Measurements from ENCODE around the gene ANO9. TPM values are rescaled to one million over a fixed set of nuclear protein-coding genes. Genes with fewer than 3 reads are reported as not detected.
"Not testable (repeated sequence)": the region's sequence is repeated elsewhere in the genome, so short reads cannot be mapped to it uniquely, and the experiment has no call there.

Gene ANO9
- total RNA-seq, 1 donor from 2014 or later, result 0.83 TPM

DNA sequence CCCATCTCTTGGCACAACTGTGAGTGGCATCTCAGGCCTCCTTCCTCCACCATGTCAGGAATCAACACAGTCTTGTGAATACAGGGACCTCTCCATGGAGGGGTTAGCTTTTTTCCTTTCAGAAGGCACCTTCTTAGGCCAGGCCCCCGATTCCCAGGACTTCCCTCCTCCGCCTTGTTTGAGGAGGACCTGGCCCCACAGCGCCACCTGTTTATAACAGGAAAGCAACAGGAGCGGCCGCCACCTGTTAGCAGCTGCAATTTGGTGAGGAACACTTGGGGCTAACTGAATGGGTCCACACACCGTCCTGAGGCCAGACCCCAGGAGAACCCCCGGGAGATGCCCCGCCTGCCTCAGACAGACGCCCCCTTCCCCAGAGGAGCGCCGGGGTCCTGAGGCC, 51.6 kb downstream of the ANO9 start:
- no peak for DNase-seq (ENCODE audit: low spot score)
- no peak for ATAC-seq

DNA sequence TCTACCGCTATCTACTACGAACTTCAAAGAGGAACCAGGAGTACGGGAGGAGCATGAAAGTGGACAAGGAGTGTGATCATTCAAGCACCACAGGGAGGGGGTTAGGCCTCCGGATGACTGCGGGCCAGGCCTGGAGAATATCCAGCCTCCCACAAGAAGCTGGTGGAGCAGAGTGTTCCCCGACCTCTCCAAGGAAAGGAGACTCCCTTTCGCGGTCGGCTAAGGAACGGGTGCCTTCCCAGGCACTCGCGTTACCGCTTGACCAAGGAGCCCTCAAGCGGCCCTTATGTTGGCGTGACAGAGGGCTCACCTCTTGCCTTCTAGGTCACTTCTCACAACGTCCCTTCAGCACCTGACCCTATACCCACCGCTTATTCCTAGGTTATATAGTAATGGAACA, 52.4 kb downstream of the ANO9 start:
- DNase-seq (ENCODE audit: low spot score); ATAC-seq: not testable (repeated sequence)

DNA sequence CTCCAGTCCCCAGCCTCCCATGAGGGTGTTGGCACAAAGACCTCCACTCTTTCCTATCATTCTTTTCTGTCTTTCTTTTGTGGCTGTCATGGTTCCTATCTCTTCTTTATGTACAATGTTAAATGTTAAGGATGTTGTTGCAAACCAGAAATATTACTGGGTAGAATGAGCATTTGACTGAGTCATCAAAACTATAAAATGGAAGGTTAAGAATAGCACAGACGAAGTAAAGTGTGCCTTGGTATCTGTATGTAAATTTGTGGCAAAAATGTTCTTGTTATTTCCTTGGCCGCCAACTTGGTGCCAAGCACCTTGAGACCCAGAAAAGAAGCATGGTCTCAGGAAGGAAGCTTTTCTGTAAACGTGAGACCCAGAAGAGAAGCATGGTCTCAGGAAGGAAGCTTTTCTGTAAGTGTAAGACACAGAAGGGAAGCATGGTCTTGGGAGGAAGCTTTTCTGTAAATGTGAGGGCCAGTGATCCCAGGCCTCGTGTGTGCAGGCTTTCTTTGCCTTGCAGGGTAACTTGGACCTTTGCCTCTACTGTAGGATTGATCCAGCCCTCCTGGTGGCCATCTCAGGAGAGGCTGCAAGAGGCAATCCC, 54.5 kb downstream of the ANO9 start:
- no peak for DNase-seq (ENCODE audit: low spot score)

DNA sequence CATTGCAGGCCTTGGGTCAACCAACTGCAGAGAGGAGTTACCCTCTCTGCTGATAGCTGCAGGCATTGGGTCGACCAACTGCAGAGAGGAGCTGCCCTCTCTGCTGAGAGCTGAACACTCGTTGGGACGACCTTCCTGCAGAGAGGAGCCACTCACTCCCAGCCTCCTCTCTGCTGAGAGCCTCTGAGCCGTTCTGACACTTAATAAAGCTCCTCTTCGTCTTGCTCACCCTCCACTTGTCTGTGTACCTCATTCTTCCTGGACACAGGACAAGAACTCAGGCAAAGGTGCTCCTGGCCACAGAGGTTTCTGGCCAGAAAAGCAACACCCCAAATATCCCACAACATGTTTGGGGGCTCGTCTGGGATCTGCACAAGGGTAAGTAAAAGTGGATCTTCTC, 55.3 kb downstream of the ANO9 start:
- no peak for DNase-seq (ENCODE audit: low spot score)
- ATAC-seq, result no peak

More for the DNA sequence above, 54.5 kb downstream of the ANO9 start:
- no peak for ATAC-seq

DNA sequence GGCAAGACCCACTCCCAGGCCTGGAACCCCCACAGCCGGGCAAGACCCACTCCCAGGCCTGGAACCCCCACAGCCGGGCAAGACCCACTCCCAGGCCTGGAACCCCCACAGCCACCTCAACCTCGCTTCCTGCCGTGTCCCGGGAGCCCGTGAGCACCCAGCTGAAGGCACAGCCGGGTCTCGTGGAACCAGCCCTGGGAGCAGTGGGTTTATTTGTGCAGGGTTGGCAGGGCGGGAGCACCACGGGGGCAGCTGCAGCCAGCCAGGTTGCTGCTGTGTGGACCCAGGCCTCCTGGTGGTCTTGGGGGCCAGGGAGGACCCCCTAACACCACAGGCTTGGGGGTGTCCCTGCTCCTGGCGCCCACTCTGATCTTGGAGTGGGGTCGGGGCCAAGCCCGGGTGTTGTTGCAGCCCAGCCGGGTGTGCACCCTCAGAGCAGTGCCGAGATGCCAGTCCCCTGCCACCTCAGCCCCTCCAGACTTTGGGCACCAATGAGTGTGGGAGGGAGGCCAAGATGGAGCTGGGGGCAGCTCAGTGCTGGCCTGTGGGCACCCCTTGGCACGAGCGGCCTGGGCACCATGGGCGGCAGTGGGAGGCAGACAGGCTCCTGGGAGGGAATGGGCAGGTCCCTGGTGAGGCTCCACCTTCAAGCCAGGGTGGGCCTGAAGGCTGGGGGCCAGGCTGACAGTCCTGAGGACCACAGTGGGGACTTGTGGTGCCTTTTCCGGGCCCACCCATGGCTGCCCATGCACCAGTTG, 56.0 kb downstream of the ANO9 start:
- no peak for ATAC-seq
- DNase-seq (ENCODE audit: low spot score), result no peak

DNA sequence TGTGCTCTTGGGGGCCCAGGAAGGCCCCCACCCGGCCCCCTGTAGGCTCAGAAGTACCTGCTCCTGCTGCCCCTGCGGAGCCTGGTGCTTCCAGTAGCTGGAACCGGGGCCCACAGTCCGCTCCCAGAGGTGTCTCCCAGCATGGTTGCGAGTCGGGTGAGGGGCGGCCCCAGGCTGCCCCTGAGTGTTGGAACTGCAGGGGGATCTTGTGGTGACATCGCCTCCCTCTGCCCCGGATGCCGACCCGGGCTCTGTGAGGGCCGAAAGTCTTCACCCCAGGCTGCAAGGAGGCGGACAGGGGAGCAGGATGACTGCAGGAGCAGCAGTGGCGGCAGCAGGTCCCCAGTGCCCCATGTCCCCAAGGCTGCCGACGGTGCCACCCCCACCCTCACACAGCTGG, 57.3 kb downstream of the ANO9 start:
- ATAC-seq (no peak), DNase-seq (ENCODE audit: low spot score) (no peak)

DNA sequence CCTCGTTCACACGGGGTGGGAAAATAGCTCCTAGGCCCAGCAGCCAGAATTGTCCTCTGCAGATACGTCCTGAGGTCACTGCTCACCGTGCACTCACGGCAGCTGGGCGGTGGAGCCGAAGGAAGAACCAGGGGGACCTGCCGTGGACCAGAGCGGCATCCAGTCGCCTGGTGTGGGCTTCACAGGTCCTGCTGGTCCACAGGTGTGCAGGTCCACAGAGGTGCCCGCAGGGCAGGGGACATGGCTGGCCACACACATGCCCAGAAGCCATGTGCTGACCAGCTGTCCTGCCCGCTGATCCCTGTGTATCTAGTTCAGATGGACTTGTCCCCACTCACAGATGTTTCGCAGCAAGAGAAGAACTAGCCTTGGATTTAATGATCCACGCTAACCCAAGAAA, 58.4 kb downstream of the ANO9 start:
- DNase-seq (ENCODE audit: low spot score), result no peak
- no peak for ATAC-seq

DNA sequence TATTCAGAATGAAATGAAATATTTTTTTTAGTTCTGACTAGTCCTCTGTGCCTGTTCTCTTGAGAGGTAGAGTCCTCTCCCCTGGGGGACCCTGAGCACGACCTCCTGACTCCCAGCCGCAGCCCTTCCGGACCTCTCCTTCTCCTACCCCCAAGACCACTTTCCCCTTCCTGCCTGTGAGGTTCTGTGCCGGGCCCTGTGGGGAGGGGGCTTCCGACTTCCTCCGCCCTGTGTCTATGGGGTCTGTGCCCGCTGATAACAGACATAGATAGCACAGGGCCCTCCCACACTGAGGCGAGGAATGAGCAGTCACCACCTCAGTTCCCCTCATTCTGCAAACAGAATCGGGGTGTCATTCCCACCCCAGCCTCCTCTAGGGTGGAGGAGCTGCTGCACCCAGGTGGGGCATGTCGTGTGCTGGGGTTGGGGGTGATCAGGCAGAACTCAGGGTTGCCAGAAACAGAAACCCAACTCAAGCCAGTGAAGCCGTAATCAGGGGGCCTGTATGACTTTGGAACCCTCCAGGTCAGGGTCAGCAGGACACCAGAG, 59.7 kb downstream of the ANO9 start:
- DNase-seq (ENCODE audit: low spot score) (no peak), ATAC-seq (no peak)

DNA sequence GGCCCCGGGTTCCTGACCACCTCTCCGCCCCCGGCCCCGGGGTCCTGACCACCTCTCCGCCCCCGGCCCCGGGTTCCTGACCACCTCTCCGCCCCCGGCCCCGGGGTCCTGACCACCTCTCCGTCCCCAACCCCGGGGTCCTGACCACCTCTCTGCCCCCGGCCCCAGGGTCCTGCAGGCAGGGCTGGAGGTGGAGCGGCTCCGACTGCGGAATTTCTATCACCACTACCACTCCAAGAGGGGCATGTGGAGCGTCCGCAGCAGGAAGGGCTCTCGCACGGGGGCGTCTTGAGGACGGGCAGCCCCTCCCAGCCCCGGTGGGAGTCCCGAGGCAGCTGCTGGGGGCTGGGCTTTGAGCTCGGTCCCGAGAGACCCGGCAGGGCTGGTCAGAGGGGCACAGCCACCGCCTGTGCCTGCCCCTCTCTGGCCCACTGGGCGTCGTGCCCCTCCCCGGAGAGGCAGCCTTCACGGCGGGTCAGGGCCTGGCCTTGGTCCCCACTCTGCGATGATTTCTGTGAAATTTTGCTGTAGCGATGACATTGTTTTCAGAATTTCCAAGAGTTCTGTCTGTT, 60.2 kb downstream of the ANO9 start:
- DNase-seq (ENCODE audit: low spot score) (no peak), ATAC-seq (no peak)

DNA sequence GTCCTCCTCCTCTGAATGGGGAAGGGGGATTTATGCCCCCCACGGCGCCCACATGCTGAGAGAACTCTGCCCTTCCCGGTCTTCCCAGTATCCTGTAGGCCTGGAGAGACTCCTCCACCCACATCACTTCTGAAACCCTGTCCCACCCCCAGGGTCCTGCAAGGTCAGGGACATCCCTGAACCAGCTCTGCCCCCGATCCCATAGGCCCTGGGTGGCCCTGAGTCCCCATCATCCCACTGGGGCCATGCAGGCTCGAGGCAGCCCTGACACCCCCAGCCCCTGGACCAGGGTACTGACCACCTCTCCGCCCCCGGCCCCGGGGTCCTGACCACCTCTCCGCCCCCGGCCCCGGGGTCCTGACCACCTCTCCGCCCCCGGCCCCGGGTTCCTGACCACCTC, 60.8 kb downstream of the ANO9 start:
- ATAC-seq (no peak), DNase-seq (ENCODE audit: low spot score) (no peak)

DNA sequence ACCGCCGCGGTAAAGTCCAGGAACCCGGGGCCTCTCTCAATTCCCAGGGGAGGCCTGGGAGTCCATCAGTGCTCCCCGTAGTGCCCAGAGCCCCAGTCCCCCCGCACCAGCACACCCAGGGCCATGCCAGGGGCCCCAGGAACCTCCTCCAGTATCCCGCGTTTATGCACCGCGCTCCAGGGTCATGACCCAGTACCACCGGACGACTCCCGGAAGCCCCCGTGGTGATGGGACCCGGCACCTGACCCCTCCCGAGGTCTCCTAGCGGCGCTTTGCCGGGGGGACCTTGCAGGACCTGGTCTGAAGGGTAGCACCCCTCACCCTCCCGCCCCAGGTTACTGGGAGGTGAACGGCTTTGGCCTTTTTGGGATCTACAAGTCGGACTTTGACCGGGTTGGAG, 61.3 kb downstream of the ANO9 start:
- ATAC-seq (no peak), DNase-seq (ENCODE audit: low spot score) (no peak)

DNA sequence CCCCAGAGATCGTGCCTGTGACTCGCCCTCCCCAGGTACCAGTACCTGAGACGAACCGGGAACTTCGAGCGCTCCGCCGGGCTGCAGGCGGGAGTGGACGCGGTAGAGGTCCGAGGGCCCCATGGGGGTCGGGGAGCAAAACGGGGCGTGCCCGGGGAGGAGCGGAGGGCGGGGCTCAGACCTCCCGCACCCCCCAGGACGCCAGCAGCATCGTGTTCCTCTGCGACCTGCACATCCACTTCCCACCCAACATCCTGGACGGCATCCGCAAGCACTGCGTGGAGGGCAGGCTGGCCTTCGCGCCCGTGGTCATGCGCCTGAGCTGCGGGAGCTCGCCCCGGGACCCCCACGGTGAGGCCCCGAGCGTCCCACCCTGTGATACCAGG, 61.7 kb downstream of the ANO9 start:
- DNase-seq (ENCODE audit: low spot score) (no peak), ATAC-seq (no peak)

DNA sequence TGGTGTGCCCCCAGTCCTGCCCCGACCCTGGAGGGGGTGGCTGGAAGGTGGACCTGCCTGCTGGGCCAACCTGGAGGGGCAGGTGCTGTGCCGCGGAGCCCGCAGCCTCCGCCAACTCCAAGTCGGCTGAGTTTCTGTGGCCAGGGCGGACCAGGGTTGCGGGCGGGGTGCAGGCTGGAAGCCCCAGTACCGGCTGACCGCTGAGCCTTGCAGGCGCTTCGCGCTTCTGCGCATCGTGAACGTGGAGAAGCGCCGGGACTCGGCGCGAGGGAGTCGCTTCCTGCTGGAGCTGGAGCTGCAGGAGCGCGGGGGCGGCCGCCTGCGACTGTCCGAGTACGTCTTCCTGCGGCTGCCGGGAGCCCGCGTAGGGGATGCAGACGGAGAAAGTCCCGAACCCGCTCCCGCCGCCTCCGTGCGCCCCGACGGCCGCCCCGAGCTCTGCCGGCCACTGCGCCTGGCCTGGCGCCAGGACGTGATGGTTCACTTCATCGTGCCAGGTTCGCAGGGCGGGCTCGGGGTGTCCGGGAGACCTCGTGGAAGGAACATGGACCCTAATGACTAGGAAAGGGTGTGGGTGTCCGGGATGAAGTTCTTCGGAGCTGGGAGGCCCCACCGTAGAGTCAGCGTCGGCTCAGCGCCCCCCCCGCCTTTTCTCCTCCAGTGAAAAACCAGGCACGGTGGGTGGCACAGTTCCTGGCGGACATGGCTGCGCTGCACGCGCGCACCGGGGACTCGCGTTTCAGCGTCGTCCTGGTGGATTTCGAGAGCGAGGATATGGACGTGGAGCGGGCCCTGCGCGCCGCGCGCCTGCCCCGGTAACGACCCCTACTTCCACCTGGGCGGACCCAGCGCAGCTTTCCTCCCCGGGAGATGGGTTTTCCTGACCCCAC, 62.4 kb downstream of the ANO9 start:
- ATAC-seq, result no peak
- no peak for DNase-seq (ENCODE audit: low spot score)

DNA sequence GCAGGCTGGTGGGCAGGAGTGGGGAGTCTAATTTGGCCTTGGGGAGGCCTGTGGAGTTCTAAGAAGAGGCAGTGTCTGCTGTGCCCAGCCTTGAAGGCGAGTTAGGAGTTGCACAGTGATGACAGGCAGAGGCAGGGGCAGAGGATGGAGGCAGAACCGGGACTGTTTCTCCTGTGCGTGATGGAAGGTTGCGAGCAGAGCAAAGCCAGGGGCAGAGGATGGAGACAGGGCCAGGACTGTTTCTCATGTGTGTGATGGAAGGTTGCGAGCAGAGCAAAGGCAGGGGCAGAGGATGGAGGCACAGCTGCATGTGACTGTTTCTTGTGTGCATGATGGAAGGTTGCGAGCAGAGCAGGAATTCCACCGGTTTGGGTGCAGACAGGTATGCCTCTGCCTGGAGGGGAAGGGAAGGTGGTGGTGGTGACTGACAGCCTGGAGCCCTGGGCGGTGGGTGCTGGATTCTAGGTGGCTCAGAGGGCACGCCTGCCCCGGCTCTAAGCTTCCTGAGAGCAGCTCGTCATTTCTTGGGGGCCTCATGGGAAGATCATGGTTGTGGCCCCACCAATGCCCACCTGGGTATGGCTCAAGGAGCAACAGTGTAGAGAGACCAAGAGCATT, 63.8 kb downstream of the ANO9 start:
- ATAC-seq (no peak), DNase-seq (ENCODE audit: low spot score) (no peak)

DNA sequence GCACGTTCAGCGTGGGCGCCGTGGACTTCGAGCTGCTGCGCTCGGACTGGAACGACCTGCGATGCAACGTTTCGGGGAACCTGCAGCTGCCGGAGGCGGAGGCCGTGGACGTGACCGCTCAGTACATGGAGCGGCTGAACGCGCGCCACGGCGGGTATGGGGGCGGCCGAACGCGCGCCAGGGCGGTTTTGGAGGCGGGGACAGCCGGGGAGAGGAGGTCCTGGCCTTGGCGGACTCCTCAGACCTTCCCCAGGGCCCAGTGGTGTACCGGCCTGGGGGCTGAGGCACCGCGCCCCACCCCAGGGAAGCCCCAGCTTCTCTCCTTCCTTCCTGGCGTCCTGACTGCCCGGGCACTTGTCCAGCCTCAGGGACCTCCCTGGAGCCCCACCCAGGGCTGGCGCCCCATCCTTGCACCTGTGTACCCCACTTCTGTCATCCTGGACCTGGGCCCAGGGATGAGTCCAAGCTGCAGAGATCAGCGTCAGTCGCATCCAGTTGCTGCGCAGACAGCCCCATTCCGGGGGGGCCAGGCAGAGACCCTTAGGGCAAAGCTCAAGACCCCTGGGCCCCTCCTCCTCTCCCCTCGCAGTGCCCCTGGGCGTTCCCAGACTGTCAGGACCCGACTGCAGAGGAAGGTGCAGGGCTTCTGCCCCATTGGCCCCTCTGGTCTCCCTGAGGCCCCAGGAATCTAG, 64.5 kb downstream of the ANO9 start:
- no peak for ATAC-seq
- DNase-seq (ENCODE audit: low spot score), result no peak

DNA sequence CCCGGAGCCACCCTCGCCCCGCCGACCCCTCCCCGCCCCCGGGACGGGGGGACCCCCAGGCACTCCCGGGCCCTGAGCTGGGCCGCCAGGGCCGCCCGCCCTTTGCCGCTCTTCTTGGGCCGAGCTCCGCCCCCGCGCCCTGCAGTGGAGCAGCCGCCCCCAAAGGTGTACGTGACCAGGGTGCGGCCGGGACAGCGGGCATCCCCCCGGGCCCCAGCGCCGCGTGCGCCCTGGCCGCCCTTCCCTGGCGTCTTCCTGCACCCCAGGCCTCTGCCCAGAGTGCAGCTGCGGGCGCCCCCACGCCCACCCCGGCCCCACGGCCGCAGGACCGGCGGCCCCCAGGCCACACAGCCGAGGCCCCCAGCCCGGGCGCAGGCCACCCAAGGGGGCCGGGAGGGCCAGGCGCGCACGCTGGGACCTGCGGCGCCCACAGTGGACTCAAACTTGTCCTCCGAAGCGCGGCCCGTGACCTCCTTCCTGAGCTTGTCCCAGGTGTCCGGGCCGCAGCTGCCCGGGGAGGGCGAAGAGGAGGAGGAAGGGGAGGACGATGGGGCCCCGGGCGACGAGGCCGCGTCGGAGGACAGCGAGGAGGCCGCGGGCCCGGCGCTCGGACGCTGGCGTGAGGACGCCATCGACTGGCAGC, 65.2 kb downstream of the ANO9 start:
- no peak for DNase-seq (ENCODE audit: low spot score)
- ATAC-seq, result no peak

DNA sequence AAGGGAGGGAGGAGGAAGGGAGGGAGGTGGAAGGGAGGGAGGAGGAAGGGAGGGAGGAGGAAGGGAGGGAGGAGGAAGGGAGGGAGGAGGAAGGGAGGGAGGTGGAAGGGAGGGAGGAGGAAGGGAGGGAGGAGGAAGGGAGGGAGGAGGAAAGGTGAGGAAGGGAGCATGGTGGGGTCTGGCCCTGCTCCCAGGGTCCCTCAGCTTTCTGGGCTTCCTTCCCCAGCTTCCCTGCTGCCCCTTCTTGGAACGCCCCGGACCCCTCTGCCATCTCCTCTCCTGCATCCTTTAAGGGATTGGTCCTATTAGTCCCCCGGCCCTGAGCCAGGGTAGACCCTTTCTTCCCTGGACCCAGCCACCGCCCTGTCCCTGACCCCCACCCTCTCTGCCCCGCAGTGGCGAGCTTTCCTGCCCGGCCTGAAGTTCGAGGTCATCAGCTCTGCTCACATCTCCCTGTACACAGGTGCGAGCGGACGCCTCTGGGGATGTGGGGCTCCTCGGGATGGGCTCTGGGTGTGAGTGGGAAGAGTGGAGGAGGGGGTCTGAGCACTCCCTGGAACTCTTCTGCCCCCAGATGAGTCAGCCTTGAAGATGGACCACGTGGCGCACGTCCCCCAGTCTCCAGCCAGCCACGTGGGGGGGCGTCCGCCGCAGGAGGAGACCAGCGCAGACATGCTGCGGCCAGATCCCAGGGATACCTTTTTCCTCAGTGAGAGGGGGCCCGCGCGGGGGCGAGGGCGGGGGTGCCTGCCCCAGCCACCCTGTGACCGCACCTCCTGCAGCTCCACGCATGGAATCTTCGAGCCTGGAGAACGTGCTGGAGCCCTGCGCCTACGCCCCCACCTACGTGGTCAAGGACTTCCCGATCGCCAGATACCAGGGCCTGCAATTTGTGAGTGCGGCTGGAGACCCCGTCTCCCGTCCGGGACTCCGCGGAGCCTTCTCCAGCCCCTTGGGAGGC, 66.5 kb downstream of the ANO9 start:
- ATAC-seq, result no peak
- DNase-seq (ENCODE audit: low spot score), result no peak

DNA sequence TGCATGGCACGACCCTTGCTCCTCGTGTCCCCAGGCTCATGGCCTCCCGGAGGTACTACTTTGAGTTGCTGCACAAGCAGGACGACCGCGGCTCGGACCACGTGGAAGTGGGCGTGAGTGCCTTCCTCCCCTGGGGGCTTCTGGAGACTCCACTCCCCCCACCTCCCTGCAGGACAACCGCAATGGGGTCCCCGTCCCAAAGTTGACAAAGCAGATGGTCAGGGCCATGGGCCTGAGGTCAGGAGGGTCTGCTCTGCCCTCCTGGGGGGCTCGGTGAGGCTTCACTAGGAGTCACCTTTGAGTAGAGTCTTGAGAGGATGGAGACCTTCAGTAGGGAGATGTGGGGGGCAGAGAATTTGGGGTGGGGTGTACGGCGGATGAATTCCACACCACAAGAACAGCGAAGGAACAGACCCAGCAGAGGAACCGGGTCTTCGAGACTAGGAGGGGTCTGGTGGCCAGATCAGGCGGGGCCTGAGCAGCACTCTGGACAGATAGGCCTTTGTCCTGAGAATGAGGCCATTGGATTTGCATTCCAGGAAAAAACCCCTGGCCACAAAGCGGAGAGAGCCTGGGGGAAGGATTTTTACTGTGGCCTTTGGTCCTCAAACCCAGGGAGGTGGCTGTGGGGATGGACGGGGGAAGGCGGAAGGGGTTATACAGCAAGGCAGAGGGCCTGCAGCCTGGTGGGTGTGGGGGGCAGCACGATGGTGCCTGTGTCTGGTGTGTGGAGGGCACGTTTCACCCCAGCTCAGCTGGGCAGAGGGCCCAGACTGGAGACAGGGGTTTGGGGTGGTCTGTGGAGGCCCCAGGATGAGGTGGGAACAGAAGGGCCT, 67.9 kb downstream of the ANO9 start:
- ATAC-seq (no peak), DNase-seq (ENCODE audit: low spot score) (no peak)
